Neural cell (in vitro differentiated cells): ENCODE measurements around the gene LMOD2. TPM values are rescaled to one million over a fixed set of nuclear protein-coding genes. Genes with fewer than 3 reads are reported as not detected.

Experiments used
- H2AFZ ChIP-seq: fragments of 200-600, 300-800 bp; sonication (generic), shearing (Covaris generic); 2 replicates; pipeline ENCODE4 v1.6.0; 2014; ENCODE audit warnings: low read depth, mild to moderate bottlenecking, antibody characterized with exemption, low read length, moderate library complexity
- H3F3A ChIP-seq: fragments of 200-600 bp; shearing (Covaris generic); 2 replicates; pipeline ENCODE4 v1.6.1; 2016; ENCODE audit warnings: mild to moderate bottlenecking, moderate library complexity, mixed read lengths, antibody characterized with exemption, low read length; ENCODE audit not compliant: insufficient read depth, poor library complexity, severe bottlenecking
- H3K27ac ChIP-seq: fragments of 200-600, 300-800 bp; sonication (generic), shearing (Covaris generic); 2 replicates; pipeline ENCODE4 v1.5.1; 2014; ENCODE audit warnings: mild to moderate bottlenecking, low read length, moderate library complexity
- H3K27me3 ChIP-seq: fragments of 300-800, 200-600 bp; sonication (generic), shearing (Covaris generic); 2 replicates; pipeline ENCODE4 v1.6.0; 2014; ENCODE audit warnings: mild to moderate bottlenecking, low read depth, low read length, moderate library complexity; ENCODE audit not compliant: insufficient read depth
- H3K36me3 ChIP-seq: fragments of 300-800, 200-600 bp; sonication (generic), shearing (Covaris generic); 2 replicates; pipeline ENCODE4 v1.5.1; 2014; ENCODE audit warnings: mild to moderate bottlenecking, antibody characterized with exemption, low read length, moderate library complexity; ENCODE audit not compliant: insufficient read depth
- H3K4me2 ChIP-seq: fragments of 300-800, 200-600 bp; sonication (generic), shearing (Covaris generic); 2 replicates; pipeline ENCODE4 v1.6.0; 2014; ENCODE audit warnings: mild to moderate bottlenecking, low read length
- H3K4me3 ChIP-seq: fragments of 300-800, 200-600 bp; sonication (generic), shearing (Covaris generic); 2 replicates; pipeline ENCODE4 v1.5.1; 2014; ENCODE audit warnings: mild to moderate bottlenecking, low read length, moderate library complexity
- H3K79me2 ChIP-seq: fragments of 200-600 bp; shearing (Covaris generic); replicated peaks from 2 replicates; pipeline ENCODE4 v1.6.0; 2014; ENCODE audit warnings: mild to moderate bottlenecking, low read length, moderate library complexity; ENCODE audit not compliant: insufficient read depth
- H3K9ac ChIP-seq: fragments of 300-800, 200-600 bp; sonication (generic), shearing (Covaris generic); 2 replicates; pipeline ENCODE4 v1.6.1; 2016; ENCODE audit warnings: mild to moderate bottlenecking, low read length, mixed read lengths
- H3K9me2 ChIP-seq: fragments of 200-600 bp; shearing (Covaris generic); 2 replicates; pipeline ENCODE4 v1.6.1; 2016; ENCODE audit warnings: mild to moderate bottlenecking, low read length, mixed read lengths; ENCODE audit not compliant: insufficient read depth
- H3K9me3 ChIP-seq: fragments of 200-600, 300-800 bp; sonication (generic), shearing (Covaris generic); 2 replicates; pipeline ENCODE4 v1.6.1; 2016; ENCODE audit warnings: mild to moderate bottlenecking, mixed run types, low read length, moderate library complexity, mixed read lengths
- H4K20me1 ChIP-seq: fragments of 200-600 bp; shearing (Covaris generic); 2 replicates; pipeline ENCODE4 v1.6.1; 2016; ENCODE audit warnings: mild to moderate bottlenecking, mixed run types; ENCODE audit not compliant: insufficient read depth
- EP300 ChIP-seq: fragments of 450-650 bp; conservative IDR thresholded peaks from 2 replicates; pipeline ENCODE4 v1.6.1; 2014; ENCODE audit warnings: antibody characterized with exemption, mild to moderate bottlenecking, moderate library complexity; ENCODE audit not compliant: poor library complexity, severe bottlenecking
- EZH2 ChIP-seq: fragments of 200-600, 300-800 bp; shearing (Covaris generic), sonication (generic); IDR thresholded peaks from 2 replicates; pipeline ENCODE4 v1.6.1; 2014; ENCODE audit warnings: antibody characterized with exemption, low read length, borderline replicate concordance, mild to moderate bottlenecking; ENCODE audit not compliant: insufficient read depth, poor library complexity, severe bottlenecking
- MXI1 ChIP-seq: fragments of 450-650 bp; conservative IDR thresholded peaks from 2 replicates; pipeline ENCODE4 v1.6.1; 2014; ENCODE audit warnings: antibody characterized with exemption, mild to moderate bottlenecking; ENCODE audit not compliant: poor library complexity, severe bottlenecking
- POLR2AphosphoS5 ChIP-seq: IDR thresholded peaks from 2 replicates; pipeline ENCODE4 v1.6.1; 2012
- RAD21 ChIP-seq: fragments of 450-650 bp; conservative IDR thresholded peaks from 2 replicates; pipeline ENCODE4 v1.6.1; 2014; ENCODE audit warnings: antibody characterized with exemption, mild to moderate bottlenecking, moderate library complexity
- SMC3 ChIP-seq: fragments of 450-650 bp; conservative IDR thresholded peaks from 2 replicates; pipeline ENCODE4 v1.6.1; 2014; ENCODE audit warnings: antibody characterized with exemption, mild to moderate bottlenecking, moderate library complexity; ENCODE audit not compliant: poor library complexity
- TAF1 ChIP-seq: IDR thresholded peaks from 2 replicates; pipeline ENCODE4 v1.6.1; 2012; ENCODE audit warnings: low read depth
- polyA plus RNA-seq: library from polyadenylated mRNA; depleted of rRNA; stranded (reverse); fragments of >200 nt; gene quantifications from 2 replicates; pipeline ENCODE4 v1.2.3, GENCODE V29; 2014
- TF ChIP-seq, protein P1 (sequence below): fragments of 450-650 bp; IDR thresholded peaks from 2 replicates; pipeline ENCODE4 v1.5.1; 2014; ENCODE audit warnings: antibody characterized with exemption, mild to moderate bottlenecking, moderate library complexity; ENCODE audit not compliant: poor library complexity, severe bottlenecking
- TF ChIP-seq, protein P2 (sequence below): IDR thresholded peaks from 2 replicates; pipeline ENCODE4 v1.6.1; 2012; ENCODE audit warnings: borderline replicate concordance

LMOD2 gene
- polyA plus RNA-seq, 1 donor from 2014 or later = not detected

DNA sequence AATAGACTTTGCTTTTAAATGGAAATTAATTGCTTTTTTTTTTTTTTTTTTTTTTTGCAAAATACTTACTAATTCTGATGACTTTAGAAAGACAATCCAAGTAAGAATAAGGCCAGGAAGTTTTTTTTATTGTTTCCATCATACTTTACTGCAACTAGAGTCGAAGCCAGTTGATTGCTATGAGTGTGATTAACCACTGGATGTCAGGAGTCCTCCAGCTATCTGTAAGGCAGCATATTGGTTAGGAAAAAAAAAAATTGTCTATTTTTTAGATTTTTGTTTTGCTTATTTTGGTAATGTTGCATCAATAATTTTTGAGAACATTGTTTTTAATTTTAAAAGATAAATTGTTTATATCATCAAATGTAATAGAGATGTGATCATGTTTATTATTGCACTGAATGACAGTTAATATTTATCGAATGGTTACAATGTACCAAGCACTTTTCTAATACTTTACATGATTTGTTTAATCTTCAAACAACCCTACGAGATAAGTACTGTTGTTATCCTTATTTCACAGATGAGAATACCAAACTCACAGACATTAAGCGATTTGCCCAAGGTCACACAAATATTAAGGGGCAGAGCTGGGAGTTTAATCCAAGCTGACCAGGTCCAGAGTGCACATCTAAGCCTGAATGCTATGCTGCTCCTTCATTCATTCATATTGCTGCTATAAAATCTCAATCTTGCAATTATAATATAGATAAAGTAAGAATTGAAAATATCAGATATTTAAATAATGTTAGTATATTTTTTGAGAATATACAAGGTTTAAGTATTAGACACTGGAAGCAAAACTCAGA, 19.9 kb upstream of the LMOD2 start:
- H3K27ac ChIP-seq = no peak overlapping the region
- no peaks in the 10 kb centered on the region for H4K20me1 ChIP-seq
- no peaks in the 10 kb centered on the region for H3K9me3 ChIP-seq
- no peak overlapping the region for H3K4me3 ChIP-seq
- no peak overlapping the region for H3K9ac ChIP-seq
- H3K9me2 ChIP-seq = no peaks in the 10 kb centered on the region
- H3K36me3 ChIP-seq = no peaks in the 10 kb centered on the region
- TF ChIP-seq EP300 (no peak), POLR2AphosphoS5 (no peak), SMC3 (peak; percentile 74), RAD21 (peak; percentile 77)
- TF ChIP-seq, protein P1, sequence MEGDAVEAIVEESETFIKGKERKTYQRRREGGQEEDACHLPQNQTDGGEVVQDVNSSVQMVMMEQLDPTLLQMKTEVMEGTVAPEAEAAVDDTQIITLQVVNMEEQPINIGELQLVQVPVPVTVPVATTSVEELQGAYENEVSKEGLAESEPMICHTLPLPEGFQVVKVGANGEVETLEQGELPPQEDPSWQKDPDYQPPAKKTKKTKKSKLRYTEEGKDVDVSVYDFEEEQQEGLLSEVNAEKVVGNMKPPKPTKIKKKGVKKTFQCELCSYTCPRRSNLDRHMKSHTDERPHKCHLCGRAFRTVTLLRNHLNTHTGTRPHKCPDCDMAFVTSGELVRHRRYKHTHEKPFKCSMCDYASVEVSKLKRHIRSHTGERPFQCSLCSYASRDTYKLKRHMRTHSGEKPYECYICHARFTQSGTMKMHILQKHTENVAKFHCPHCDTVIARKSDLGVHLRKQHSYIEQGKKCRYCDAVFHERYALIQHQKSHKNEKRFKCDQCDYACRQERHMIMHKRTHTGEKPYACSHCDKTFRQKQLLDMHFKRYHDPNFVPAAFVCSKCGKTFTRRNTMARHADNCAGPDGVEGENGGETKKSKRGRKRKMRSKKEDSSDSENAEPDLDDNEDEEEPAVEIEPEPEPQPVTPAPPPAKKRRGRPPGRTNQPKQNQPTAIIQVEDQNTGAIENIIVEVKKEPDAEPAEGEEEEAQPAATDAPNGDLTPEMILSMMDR = peak; percentile 71
- TF ChIP-seq, protein P2, sequence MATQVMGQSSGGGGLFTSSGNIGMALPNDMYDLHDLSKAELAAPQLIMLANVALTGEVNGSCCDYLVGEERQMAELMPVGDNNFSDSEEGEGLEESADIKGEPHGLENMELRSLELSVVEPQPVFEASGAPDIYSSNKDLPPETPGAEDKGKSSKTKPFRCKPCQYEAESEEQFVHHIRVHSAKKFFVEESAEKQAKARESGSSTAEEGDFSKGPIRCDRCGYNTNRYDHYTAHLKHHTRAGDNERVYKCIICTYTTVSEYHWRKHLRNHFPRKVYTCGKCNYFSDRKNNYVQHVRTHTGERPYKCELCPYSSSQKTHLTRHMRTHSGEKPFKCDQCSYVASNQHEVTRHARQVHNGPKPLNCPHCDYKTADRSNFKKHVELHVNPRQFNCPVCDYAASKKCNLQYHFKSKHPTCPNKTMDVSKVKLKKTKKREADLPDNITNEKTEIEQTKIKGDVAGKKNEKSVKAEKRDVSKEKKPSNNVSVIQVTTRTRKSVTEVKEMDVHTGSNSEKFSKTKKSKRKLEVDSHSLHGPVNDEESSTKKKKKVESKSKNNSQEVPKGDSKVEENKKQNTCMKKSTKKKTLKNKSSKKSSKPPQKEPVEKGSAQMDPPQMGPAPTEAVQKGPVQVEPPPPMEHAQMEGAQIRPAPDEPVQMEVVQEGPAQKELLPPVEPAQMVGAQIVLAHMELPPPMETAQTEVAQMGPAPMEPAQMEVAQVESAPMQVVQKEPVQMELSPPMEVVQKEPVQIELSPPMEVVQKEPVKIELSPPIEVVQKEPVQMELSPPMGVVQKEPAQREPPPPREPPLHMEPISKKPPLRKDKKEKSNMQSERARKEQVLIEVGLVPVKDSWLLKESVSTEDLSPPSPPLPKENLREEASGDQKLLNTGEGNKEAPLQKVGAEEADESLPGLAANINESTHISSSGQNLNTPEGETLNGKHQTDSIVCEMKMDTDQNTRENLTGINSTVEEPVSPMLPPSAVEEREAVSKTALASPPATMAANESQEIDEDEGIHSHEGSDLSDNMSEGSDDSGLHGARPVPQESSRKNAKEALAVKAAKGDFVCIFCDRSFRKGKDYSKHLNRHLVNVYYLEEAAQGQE = no peak
- no peaks in the 10 kb centered on the region for H3K79me2 ChIP-seq
- no peak overlapping the region for H2AFZ ChIP-seq
- no peak overlapping the region for H3K4me2 ChIP-seq
- no peaks in the 10 kb centered on the region for H3F3A ChIP-seq
- H3K27me3 ChIP-seq = no peaks in the 10 kb centered on the region

DNA sequence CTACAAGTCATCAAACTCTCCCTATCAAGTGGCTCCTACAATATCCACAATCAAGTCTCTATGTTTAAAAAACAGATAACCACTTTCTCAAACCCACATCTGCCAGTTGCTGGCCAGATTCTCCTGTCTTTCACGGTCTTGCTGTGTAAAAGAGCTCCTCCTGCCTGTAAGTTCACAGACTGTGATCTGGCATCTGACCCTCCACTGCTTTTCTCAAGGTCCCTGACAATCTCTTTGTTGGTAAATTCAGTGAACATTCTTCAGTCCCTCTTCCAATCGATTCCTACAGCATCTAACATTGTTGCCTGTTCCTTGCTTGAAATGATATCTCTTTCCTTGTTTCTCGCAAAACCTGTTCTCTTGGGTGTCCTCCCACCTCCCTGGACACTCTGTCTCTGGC, 18.5 kb upstream of the LMOD2 start:
- no peaks in the 10 kb centered on the region for H3K36me3 ChIP-seq

DNA sequence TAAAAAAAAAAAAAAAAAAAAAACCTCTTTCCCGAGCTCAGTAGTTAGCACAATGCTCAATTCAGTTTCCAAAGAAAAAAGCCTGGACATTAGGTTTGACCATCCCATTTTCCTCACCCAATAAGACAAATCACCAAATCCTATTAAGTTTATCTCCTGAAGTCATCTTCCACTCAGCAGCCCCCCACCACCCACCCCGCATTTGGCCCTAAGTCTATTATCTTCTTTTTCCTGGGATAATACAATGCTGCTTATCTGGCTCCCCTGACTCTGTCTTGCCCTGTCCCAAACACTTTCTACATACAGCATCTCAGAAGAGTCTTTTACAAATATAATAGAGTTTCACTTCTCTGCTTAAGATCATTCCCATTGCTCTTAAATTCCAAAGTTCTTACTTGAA, 17.8 kb upstream of the LMOD2 start:
- Histone ChIP-seq H3K27me3 (no peaks in the 10 kb centered on the region), H3K4me2 (no peak overlapping the region), H3K9me3 (no peaks in the 10 kb centered on the region), H4K20me1 (no peaks in the 10 kb centered on the region), H3K36me3 (no peaks in the 10 kb centered on the region), H3K9ac (no peak overlapping the region), H3K79me2 (no peaks in the 10 kb centered on the region), H3K4me3 (no peak overlapping the region), H3K27ac (no peak overlapping the region), H2AFZ (no peak overlapping the region), H3F3A (no peaks in the 10 kb centered on the region), H3K9me2 (no peaks in the 10 kb centered on the region)
- TF ChIP-seq TAF1 = no peak
- TF ChIP-seq, protein P1 = no peak
- no peak for TF ChIP-seq EP300
- no peak for TF ChIP-seq SMC3
- TF ChIP-seq MXI1 = no peak
- no peak for TF ChIP-seq RAD21
- no peak for TF ChIP-seq EZH2
- no peak for TF ChIP-seq POLR2AphosphoS5

More for the DNA sequence above, 18.5 kb upstream of the LMOD2 start:
- Histone ChIP-seq H3F3A (no peaks in the 10 kb centered on the region), H3K79me2 (no peaks in the 10 kb centered on the region), H3K9ac (no peak overlapping the region), H3K27ac (no peak overlapping the region), H3K4me3 (no peak overlapping the region), H3K27me3 (no peaks in the 10 kb centered on the region), H3K9me2 (no peaks in the 10 kb centered on the region), H4K20me1 (no peaks in the 10 kb centered on the region), H3K4me2 (no peak overlapping the region), H3K9me3 (no peaks in the 10 kb centered on the region), H2AFZ (no peak overlapping the region)
- TF ChIP-seq POLR2AphosphoS5 (no peak), MXI1 (no peak), EZH2 (no peak)
